Measurements from ENCODE around the gene VASP. TPM values are rescaled to one million over a fixed set of nuclear protein-coding genes. Genes with fewer than 3 reads are reported as not detected.
"Not testable (repeated sequence)": the region's sequence is repeated elsewhere in the genome, so short reads cannot be mapped to it uniquely, and the experiment has no call there.

VASP gene
- total RNA-seq, 1 experiment from 2014 or later, result 152 TPM

DNA sequence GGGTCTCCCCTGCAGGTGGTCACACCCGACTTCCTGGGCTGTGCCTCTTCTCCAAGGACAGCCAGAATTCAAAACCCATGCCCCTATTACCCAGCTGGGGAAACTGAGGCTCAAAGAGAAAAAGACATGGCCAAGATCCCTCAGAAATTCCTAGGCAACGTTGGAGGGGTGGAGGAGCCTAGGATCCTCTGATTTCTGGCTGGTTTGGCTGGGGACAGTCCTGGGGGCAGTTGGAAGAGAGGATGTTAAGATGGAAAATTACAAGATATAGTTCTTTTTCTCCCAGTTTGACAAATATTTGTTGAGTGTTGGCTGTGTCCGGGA lies 2.4 kb downstream of the VASP start:
- intact Hi-C loops (cut with micrococcal nuclease), result no loop called here

GRCh38 chr19:45510352-45510751 lies 3.1 kb downstream of the VASP start:
- H4K20me1 ChIP-seq (ENCODE audit: insufficient read depth); ATAC-seq; DNase-seq (ENCODE audit: low read depth, low spot score); intact Hi-C loops (cut with micrococcal nuclease); H3K36me3 ChIP-seq (ENCODE audit: control insufficient read depth in 1 of 2, insufficient read depth in 2 of 2, low read length in 2 of 2); H3K4me2 ChIP-seq (ENCODE audit: low read length); RAD21 ChIA-PET (ENCODE audit: low non-redundant PET in 1 of 2, low total read pairs in 2 of 2, uncharacterized antibody in 2 of 2, unreplicated experiment in 2 of 2); H3K9ac ChIP-seq (ENCODE audit: low read length); CTCF ChIA-PET; H2AFZ ChIP-seq (ENCODE audit: low read depth, low read length, poor library complexity, severe bottlenecking); BruUV-seq (replicated peaks); H3K4me3 ChIP-seq (replicated peaks in 1 of 2; ENCODE audit: low read depth in 1 of 2, low read length in 2 of 2); POLR2A ChIA-PET; H3K27me3 ChIP-seq (ENCODE audit: insufficient read depth, low read length); H3K9me3 ChIP-seq (ENCODE audit: control insufficient read depth in 1 of 2, insufficient read depth in 1 of 2, low read depth in 1 of 2, low read length in 2 of 2); H3K9me2 ChIP-seq (ENCODE audit: insufficient read depth); H3K27ac ChIP-seq (ENCODE audit: low read depth, low read length): not testable (repeated sequence)
- H3K4me1 ChIP-seq (ENCODE audit: control insufficient read depth in 1 of 2, insufficient read depth in 2 of 2, low read length in 2 of 2), result peaks cover 53 to 82% of the 10 kb centered on the region in 2 experiments
- H3K79me2 ChIP-seq (ENCODE audit: insufficient read depth, low read length), result peaks cover 84% of the 10 kb centered on the region

More for the DNA sequence above, 2.4 kb downstream of the VASP start:
- Histone ChIP-seq H3K79me2 (ENCODE audit: insufficient read depth, low read length) (peaks cover 77% of the 10 kb centered on the region), H3K4me3 (replicated peaks in 1 of 2; ENCODE audit: low read depth in 1 of 2, low read length in 2 of 2) (peak overlapping the region; percentile 98 to 99), H3K36me3 (ENCODE audit: control insufficient read depth in 1 of 2, insufficient read depth in 2 of 2, low read length in 2 of 2) (peaks cover 0 to 5% of the 10 kb centered on the region in 2 experiments; a peak in 1 of 4 replicates), H3K27ac (ENCODE audit: low read depth, low read length) (peak overlapping the region; percentile 62), H2AFZ (ENCODE audit: low read depth, low read length, poor library complexity, severe bottlenecking) (no peak overlapping the region), H3K9me2 (ENCODE audit: insufficient read depth) (no peaks in the 10 kb centered on the region), H4K20me1 (ENCODE audit: insufficient read depth) (no peaks in the 10 kb centered on the region; the same call in 1 of the 2 replicates), H3K9ac (ENCODE audit: low read length) (peak overlapping the region; percentile 98), H3K27me3 (ENCODE audit: insufficient read depth, low read length) (no peaks in the 10 kb centered on the region), H3K9me3 (ENCODE audit: control insufficient read depth in 1 of 2, insufficient read depth in 1 of 2, low read depth in 1 of 2, low read length in 2 of 2) (no peaks in the 10 kb centered on the region), H3K4me2 (ENCODE audit: low read length) (peak overlapping the region; percentile 99), H3K4me1 (ENCODE audit: control insufficient read depth in 1 of 2, insufficient read depth in 2 of 2, low read length in 2 of 2) (peaks cover 52 to 81% of the 10 kb centered on the region in 2 experiments)
- ATAC-seq (no peak), DNase-seq (ENCODE audit: low read depth, low spot score) (no peak)
- ChIA-PET RAD21 (ENCODE audit: low non-redundant PET in 1 of 2, low total read pairs in 2 of 2, uncharacterized antibody in 2 of 2, unreplicated experiment in 2 of 2) (no interaction called here), POLR2A (no interaction called here), CTCF (no interaction called here)
- TF ChIP-seq EZH2phosphoT487 (IDR thresholded peaks at IDR 0.05; ENCODE audit: borderline replicate concordance) (no peak), RAD21 (IDR thresholded peaks at IDR 0.05; ENCODE audit: low read depth) (no peak), POLR2AphosphoS5 (IDR thresholded peaks at IDR 0.05; ENCODE audit: low read depth, low read length) (no peak), SP1 (IDR thresholded peaks at IDR 0.05; ENCODE audit: low read depth) (no peak), CBX3 (IDR thresholded peaks at IDR 0.05; ENCODE audit: low read depth) (no peak), EGR1 (IDR thresholded peaks at IDR 0.05; ENCODE audit: low read depth) (no peak), SIN3A (IDR thresholded peaks at IDR 0.05; ENCODE audit: low read depth) (no peak)
- BruUV-seq (replicated peaks), result no TSS peak
